G401 (cell line): ENCODE results near the gene NUP160. TPM values are rescaled to one million over a fixed set of nuclear protein-coding genes. Genes with fewer than 3 reads are reported as not detected.
"Not testable (repeated sequence)": the region's sequence is repeated elsewhere in the genome, so short reads cannot be mapped to it uniquely, and the experiment has no call there.

Source experiments
- DNase-seq: peaks from one replicate; pipeline ENCODE4 v3.0.0-alpha.2; 2015; ENCODE audit warnings: low spot score
- in situ Hi-C: cut with HindIII; loops from 2 replicates; pipeline ENCODE4 v1.10.0; 2016; ENCODE audit warnings: low sequenced_read_pairs, mixed read lengths
- total RNA-seq: library from RNA; depleted of rRNA; stranded (reverse); fragments of >200 nt; shearing (Covaris generic); gene quantifications from 2 replicates; pipeline ENCODE4 v1.2.3, GENCODE V29; 2014

The NUP160 gene
- total RNA-seq, 1 experiment from 2014 or later = 61.9 TPM

GRCh38 chr11:47828284-47828683 lies 19.9 kb downstream of the NUP160 start:
- in situ Hi-C loops = no loop called here
- DNase-seq = no peak

- DNase-seq, in situ Hi-C loops: not testable (repeated sequence)
Observed at GRCh38 chr11:47822664-47823063, 25.5 kb downstream of the NUP160 start.

- no peak for DNase-seq
- in situ Hi-C loops = no loop called here
Observed at GRCh38 chr11:47819743-47820142, 28.4 kb downstream of the NUP160 start.

- DNase-seq = no peak
- in situ Hi-C loops = no loop called here
Observed at GRCh38 chr11:47800759-47801158, 47.4 kb downstream of the NUP160 start.

GRCh38 chr11:47797633-47798032 lies 50.5 kb downstream of the NUP160 start:
- in situ Hi-C loops = no loop called here
- DNase-seq = no peak

GRCh38 chr11:47791774-47792430 lies 56.2 kb downstream of the NUP160 start:
- no peak for DNase-seq
- in situ Hi-C loops = no loop called here

GRCh38 chr11:47790017-47790416 lies 58.1 kb downstream of the NUP160 start:
- in situ Hi-C loops, DNase-seq: not testable (repeated sequence)

GRCh38 chr11:47788181-47788580 lies 60.0 kb downstream of the NUP160 start:
- in situ Hi-C loops = no loop called here
- DNase-seq = no peak

- in situ Hi-C loops = no loop called here
- peak; percentile 38 for DNase-seq
Observed at GRCh38 chr11:47786373-47786772, 61.8 kb downstream of the NUP160 start.

- in situ Hi-C loops = no loop called here
- DNase-seq = no peak
Observed at GRCh38 chr11:47784785-47785381, 63.3 kb downstream of the NUP160 start.

GRCh38 chr11:47783087-47783610 lies 65.0 kb downstream of the NUP160 start:
- no peak for DNase-seq
- in situ Hi-C loops = no loop called here

- DNase-seq = no peak
- in situ Hi-C loops = no loop called here
Observed at GRCh38 chr11:47778878-47779483, 69.2 kb downstream of the NUP160 start.

GRCh38 chr11:47775240-47775869 lies 72.8 kb downstream of the NUP160 start:
- in situ Hi-C loops = no loop called here
- no peak for DNase-seq

GRCh38 chr11:47773882-47774281 lies 74.3 kb downstream of the NUP160 start:
- no peak for DNase-seq
- in situ Hi-C loops = no loop called here

GRCh38 chr11:47769556-47769955 lies 78.6 kb downstream of the NUP160 start:
- in situ Hi-C loops = not testable (repeated sequence)
- DNase-seq = peak; percentile 23

- peak; percentile 84 for DNase-seq
- in situ Hi-C loops = no loop called here
Observed at GRCh38 chr11:47768101-47768612, 80.0 kb downstream of the NUP160 start.

- in situ Hi-C loops = no loop called here
- DNase-seq = peak; percentile 54
Observed at GRCh38 chr11:47766509-47767227, 81.5 kb downstream of the NUP160 start.

- DNase-seq = no peak
- in situ Hi-C loops = no loop called here
Observed at GRCh38 chr11:47765086-47765485, 83.1 kb downstream of the NUP160 start.

GRCh38 chr11:47759291-47759690 lies 88.9 kb downstream of the NUP160 start:
- DNase-seq, in situ Hi-C loops: not testable (repeated sequence)
